ENCODE results near the gene TMEM119. TPM values are rescaled to one million over a fixed set of nuclear protein-coding genes. Genes with fewer than 3 reads are reported as not detected.

TMEM119 gene, protein sequence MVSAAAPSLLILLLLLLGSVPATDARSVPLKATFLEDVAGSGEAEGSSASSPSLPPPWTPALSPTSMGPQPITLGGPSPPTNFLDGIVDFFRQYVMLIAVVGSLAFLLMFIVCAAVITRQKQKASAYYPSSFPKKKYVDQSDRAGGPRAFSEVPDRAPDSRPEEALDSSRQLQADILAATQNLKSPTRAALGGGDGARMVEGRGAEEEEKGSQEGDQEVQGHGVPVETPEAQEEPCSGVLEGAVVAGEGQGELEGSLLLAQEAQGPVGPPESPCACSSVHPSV
- 0.58 and 7.3 TPM in 2 replicates for total RNA-seq (2014; rRNA removed; shearing (Covaris generic))

GRCh38 chr12:108597559-108598471, at the start of gene TMEM119:
Gene TMEM119, minus strand, starts transcription at chr12:108598084. Its CDS starts 5,701 bp downstream, at chr12:108592383.
- no peak for DNase-seq (ENCODE audit: low spot score)
- in situ Hi-C loops (cut with HindIII; ENCODE audit: low sequenced_read_pairs) = no loop called here

DNA sequence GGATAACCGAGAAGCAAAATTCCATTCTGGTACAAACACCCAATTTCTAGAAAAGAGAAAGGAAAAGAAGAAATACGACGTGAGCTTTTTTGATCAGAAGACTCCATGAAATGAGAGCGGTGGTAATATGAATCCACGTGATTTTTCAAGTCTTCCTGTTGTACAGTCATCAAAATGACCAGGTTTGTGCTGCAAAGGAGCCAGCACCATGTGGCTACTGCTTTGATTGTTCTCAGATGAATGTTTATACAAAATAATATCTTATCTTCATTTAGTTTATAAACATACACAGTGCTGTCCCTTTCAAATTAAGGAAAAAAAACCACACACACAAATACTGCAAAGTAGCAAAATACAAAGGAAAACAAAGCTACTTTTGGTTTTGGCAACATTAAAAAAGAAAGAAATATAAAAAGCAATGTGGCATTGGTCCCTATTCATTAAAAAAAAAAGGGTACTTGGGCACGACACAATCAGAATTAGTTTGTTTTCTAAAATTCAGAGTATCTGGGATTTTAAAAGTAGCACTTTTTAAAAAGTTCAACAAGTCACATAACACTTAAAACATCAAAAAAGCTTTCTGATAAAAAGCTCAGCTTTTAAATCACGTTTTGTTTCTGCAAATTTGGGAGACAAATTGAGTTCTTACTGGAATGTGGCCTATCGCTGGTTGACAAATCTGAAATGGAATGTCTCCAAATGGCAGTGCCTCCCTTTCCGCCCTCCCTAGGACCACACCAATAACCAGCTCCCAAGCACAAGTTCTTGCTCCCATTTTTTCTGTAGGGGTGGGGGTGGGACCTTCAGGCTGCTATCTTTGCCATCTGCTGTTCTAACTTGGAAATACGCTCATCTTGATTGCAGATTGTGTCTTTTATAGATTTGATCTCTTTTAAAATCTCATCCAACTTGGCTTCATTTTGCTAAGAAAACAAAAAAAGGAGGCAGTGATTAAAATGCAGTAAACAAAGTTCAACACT, 49.0 kb upstream of the TMEM119 start:
- no peak for DNase-seq (ENCODE audit: low spot score)
- in situ Hi-C loops (cut with HindIII; ENCODE audit: low sequenced_read_pairs) = no loop called here

- DNase-seq (ENCODE audit: low spot score) = no peak
- in situ Hi-C loops (cut with HindIII; ENCODE audit: low sequenced_read_pairs) = no loop called here
These were observed 48.1 kb upstream of the TMEM119 start for GRCh38 chr12:108645686-108646599.

DNA sequence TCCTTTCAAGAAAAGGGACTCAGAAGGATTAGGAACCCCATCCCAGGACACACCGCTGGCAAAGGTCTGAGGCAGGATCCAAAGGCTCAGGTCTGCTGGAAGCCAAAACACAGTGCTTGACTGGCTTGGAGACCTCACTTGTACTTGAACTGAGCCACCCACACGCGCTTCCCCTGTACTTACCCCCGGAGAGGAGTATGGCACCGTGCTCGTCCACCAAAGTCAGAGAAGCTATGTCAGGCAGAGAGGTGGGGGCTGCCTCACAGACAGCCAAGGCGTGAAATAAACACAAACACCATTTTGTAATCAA, 46.9 kb upstream of the TMEM119 start:
- DNase-seq (ENCODE audit: low spot score) = no peak
- in situ Hi-C loops (cut with HindIII; ENCODE audit: low sequenced_read_pairs) = no loop called here

GRCh38 chr12:108643941-108644810, 46.3 kb upstream of the TMEM119 start:
- in situ Hi-C loops (cut with HindIII; ENCODE audit: low sequenced_read_pairs) = no loop called here
- DNase-seq (ENCODE audit: low spot score) = no peak

DNA sequence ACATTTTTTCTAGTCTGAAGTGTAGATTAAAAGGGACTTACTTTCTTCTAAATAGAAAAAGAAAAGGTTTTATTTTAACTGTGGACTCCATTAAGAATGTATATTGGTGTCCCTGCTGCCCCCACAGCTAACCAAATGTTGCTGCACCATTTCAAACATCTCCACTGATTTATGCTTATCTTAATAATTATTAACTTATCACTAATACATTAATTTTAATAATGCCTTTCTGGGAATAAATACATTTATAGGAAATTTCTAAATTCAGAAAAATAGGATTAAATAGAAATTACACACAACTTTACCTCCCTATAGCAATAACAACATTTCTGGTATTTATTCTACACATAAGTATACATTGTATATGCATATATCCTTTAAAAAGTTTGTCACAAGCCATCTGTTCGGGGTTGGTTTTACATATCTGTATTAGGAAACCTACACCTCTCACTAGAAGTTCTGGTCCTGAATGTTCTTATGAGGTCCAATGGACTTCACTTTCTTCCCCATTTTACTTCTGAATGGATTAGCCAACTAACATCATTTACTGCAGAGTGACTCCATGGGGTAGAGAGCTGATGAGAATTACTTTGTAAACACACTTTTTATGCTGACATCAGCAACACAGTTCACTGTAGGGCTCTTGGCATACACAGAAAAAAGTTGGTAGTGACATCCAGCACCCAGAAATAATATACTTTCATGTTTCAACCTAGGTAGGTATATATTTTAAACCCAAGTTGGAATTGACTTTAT, 45.2 kb upstream of the TMEM119 start:
- in situ Hi-C loops (cut with HindIII; ENCODE audit: low sequenced_read_pairs) = no loop called here
- DNase-seq (ENCODE audit: low spot score) = no peak

- in situ Hi-C loops (cut with HindIII; ENCODE audit: low sequenced_read_pairs) = no loop called here
- no peak for DNase-seq (ENCODE audit: low spot score)
These were observed 44.5 kb upstream of the TMEM119 start for GRCh38 chr12:108642269-108642870.

DNA sequence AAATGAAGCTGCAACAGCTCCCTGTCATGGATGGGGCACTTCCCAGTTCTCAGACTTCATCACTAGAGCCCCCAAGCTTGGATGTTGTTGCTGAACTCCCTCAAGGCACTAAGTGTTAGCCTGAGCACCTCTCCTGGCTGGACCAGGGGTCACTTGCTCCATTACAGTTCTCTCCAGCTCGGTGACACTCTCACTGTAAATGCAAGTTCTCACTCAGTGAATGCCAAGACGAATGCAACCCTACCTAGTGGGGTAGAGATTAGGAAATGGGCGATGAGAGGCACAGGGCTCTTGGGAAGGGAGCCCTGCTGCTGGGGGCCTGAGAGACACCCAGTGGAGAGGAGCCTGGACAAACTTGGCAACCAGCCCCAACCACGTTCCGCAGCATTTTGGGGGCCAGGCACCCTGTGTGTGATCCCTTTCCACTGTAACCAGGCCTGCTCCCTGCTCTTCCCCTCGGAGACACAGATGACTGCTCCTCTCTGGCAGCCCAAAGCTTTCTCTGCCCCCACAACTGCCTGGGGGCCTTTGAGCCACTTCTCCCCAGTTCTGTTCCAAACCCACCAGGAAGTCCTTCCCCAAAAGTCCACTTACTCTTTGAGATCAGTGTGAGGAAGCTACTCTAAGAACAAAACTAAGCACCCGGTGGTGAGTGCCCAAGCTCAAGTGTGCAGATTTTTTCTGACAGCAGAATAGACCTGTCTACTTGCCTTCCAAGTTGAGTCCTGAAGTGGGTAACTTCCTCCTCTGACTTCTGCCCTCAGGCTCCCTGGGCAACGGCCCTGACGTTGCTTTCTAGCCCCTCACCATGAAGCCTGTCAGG, 43.8 kb upstream of the TMEM119 start:
- no peak for DNase-seq (ENCODE audit: low spot score)
- in situ Hi-C loops (cut with HindIII; ENCODE audit: low sequenced_read_pairs) = no loop called here

DNA sequence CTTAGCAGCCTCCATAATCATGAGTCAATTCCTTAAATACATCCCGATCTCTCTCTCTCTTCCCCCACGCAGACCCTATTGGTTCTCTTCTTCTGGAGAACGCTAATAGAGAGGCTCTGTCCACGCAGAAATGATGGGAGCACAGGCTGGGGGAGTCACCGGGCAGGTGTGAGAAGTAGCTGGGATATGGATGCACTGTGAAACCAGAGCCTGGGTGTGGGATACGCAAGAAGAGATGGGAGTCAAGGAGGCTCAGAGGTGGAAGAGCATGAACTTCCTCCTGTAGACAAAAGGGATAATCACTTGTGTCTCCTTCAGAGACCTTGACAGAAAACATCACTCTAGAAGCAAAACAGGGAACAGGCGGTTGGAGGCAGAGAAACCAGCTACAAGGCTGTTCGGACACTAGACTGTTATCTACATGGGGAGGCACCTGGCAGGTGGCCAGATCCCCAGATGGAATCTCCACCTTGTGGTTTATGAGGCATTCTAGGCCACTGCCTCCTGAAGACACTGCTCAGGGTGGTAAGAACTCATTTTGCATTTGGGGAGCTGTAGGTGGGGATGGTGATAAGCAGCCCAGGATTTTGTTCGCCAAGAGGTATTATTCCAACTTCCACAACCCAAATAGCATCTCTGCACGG, 43.0 kb upstream of the TMEM119 start:
- in situ Hi-C loops (cut with HindIII; ENCODE audit: low sequenced_read_pairs) = no loop called here
- DNase-seq (ENCODE audit: low spot score) = peak; percentile 75

GRCh38 chr12:108638997-108639822, 41.3 kb upstream of the TMEM119 start:
- in situ Hi-C loops (cut with HindIII; ENCODE audit: low sequenced_read_pairs) = no loop called here
- DNase-seq (ENCODE audit: low spot score) = no peak

DNA sequence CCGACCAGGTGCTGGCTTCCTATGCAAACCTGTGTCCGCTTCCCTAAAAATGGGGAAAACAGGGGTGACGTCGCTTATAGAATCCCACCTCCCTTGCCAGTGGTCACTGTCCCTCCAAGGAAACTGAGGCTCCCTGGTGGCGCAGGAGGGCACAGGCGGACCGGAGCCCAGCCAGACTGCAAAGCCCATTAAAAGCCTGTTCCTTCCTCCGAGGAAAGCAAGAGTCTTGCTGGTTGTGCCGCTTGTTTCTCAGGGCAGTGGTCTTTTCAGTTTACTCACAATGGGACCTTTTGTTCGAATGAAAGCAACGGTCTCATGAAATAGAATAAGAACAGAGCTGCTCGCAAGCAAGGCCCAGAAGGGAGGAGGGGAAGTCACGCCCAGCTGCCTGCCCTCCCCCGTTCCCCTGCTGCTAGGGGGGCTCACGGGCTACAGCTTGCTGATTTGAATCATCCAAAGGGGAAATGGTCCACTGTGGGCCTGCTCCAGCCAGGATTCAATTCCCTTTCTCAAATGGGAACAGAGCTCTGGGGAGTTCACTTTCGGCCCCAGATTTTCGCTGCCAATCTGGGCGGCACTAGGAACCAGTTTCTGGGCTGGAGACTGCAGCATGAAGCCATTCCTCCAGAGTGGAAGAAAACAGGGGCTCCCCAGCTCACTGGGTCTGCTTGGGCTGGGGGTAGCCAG, 40.4 kb upstream of the TMEM119 start:
- DNase-seq (ENCODE audit: low spot score) = peak; percentile 29
- in situ Hi-C loops (cut with HindIII; ENCODE audit: low sequenced_read_pairs) = no loop called here

- DNase-seq (ENCODE audit: low spot score) = no peak
- in situ Hi-C loops (cut with HindIII; ENCODE audit: low sequenced_read_pairs) = no loop called here
These were observed 39.5 kb upstream of the TMEM119 start for GRCh38 chr12:108637222-108637971.
